NCI-H1694 treated with DMSO at 0.1 percent for 48 hours (cell line): ENCODE data around the gene CACNB2.

Source experiments
- DNase-seq: peaks from one replicate; lab custom pipeline; 2025; lab: John Stamatoyannopoulos, UW

Gene CACNB2

GRCh38 chr10:18230794-18231193 lies 90.6 kb downstream of the CACNB2 start:
- no peak for DNase-seq

DNA sequence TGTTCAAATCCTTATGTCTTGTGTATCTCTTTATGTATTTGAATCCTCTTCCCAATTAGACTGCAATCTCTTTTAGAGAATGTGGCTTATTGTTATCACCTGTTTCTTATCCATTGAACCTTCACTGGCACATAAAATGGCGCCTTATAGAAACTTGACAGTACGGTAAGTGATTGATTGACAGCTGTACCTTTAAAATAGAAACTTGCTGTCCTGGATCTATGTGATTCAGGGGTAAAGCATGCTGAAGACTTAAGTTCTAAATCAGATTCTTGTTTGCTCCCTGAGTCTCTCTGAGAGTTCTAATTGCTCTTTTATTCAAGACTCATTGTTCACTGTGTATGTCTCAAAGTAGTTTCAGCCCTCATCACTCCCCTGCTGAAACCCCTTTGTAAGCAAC lies 91.3 kb downstream of the CACNB2 start:
- DNase-seq = no peak

DNA sequence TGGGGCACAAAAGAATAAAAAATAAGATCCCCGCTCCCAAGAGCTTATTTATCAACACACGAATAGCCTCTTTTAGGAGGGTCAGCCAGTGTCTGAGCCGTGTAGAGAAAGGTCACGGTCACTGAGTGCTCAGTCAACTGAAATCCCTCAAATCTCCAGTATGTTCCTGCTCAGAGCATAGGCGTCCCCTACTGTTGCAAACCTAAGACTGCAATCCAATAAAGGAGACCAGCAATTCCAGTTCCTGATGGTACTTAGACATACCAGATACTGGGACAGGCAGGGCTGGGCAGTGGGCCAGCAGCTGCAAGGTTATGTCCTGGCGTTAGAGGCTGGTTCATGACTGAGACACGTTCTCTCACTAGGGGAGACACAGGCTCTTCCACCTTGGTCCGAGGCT lies 93.6 kb downstream of the CACNB2 start:
- no peak for DNase-seq

- no peak for DNase-seq
Observed at GRCh38 chr10:18235477-18235876, 95.3 kb downstream of the CACNB2 start.

DNA sequence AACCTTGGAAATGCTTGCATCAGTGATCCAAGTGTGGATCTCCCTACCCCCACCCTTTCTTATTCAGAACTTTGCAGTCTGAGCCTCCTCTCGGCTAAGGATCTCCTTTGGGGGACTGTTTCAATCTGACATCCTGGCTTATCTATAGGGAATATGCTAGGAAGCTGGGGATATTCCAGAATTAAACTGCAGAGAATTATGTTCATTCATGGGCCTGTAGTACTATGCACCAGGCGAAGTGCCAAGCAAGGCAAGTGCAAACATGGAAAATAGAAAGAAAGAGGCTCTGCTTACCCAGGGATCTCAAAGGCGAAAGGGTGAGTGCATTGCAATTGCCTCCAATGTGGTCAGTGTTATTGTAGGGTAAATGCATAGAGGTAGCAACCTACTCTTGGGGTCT lies 96.5 kb downstream of the CACNB2 start:
- no peak for DNase-seq

DNA sequence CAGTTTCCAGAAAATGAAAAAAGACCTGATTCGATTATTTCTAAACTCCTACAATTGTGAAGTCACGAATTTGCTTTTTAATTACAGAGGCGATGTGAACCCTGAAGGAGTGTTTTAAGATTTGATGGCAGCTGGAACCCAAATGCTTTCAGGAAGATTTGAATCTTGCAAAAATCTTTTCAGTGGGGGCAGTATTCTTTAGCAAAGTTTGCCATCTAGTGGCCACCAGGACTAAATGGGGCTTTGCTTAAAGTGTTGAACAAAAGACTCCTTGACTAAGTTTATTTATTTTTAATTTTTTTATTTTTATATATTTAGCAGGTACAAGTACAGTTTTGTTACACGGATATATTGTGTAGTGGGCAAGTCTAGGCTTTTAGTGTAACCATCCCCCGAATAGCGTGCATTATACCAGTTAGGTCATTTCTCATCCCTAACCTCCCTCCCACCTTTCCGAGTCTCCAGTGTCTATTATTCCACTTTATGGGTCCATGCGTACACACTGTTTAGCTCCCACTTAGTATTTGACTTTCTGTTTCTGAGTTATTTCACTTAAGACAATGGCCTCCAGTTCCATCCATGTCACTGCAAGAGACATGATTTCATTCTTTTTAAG lies 98.8 kb downstream of the CACNB2 start:
- no peak for DNase-seq

- no peak for DNase-seq
Observed at GRCh38 chr10:18240185-18240882, 100.1 kb downstream of the CACNB2 start.

- DNase-seq = no peak
Observed at GRCh38 chr10:18246967-18247366, 106.7 kb downstream of the CACNB2 start.

GRCh38 chr10:18252086-18252485 lies 111.9 kb downstream of the CACNB2 start:
- DNase-seq = no peak

GRCh38 chr10:18254086-18254485 lies 113.9 kb downstream of the CACNB2 start:
- no peak for DNase-seq

GRCh38 chr10:18254692-18255091 lies 114.5 kb downstream of the CACNB2 start:
- DNase-seq = no peak

DNA sequence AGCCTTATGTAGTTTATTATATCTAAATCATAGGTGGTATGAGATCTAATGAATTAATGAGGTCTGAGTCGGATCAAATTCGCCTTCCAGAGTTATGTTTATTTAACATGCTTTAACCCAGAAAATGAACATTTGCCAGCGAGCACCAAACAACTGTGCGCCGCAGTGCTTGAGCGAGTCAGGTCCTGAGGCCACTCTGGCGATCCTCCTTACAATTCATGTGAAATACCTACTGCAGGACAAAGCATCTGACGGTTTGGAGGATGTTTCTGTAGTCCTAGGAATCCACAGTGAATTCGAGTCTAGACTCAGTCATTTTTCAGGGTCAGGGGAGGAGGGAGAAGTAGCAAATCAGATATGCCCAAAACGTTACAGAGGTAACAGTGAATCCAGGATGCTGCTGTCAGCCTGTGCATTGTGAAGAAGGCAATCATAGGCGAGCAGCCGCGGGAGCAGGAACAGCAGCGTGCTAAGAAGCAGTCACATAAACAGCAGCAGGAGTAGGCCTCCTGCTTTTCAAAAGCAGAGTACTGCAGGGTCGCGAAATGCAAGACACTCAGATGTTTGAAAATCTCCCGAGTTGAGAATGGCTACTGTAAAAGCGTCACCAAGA lies 120.2 kb downstream of the CACNB2 start:
- DNase-seq = no peak

GRCh38 chr10:18261063-18261610 lies 120.9 kb downstream of the CACNB2 start:
- no peak for DNase-seq

DNA sequence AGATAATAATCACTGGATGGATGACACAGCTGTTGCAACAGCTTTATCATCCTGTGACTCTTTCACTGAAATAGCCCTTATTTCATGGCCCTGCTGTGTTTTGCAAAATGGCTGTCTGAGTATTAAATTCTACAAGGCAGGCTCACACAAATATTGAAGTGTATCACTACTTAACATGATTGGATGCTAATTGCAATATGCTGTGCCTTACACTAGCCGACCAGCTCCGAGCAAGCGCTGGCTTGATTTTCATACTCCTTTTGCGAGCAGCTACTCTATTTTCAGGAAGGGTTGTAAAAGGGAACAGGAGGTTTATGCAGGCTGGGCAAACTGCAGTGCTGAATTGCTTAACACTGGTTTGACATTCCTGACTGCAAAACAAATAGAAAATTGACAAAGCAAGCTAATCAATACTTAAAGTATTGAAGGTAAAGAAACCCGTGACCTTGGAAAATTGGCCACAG lies 121.6 kb downstream of the CACNB2 start:
- no peak for DNase-seq

DNA sequence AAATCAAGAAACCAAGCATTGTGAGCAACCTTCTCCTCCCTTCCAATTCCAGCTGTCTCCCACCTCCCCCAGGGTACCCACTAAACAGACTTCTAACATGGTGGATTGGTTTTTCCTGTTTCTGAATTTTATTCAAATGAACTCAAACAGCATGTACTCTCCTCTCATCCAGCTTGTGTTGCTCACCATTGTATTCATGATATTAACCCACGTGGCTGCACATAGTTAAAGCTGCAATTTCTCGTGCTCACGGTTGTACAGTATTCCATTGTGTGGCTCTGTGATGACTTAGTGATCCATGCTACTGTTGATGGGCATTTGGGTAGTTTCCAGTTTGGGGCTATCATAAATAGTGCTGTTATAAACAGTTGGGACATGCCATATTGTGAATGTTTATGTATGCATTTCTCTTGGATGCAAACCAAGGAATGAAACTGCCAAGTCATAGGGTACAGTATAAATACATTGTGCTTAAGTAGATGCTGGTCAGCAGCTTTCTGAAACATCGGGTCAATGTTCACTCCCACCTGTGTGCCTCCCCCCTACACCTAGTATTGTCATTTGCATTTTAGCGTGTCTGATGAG lies 124.3 kb downstream of the CACNB2 start:
- no peak for DNase-seq

GRCh38 chr10:18268005-18268404 lies 127.8 kb downstream of the CACNB2 start:
- no peak for DNase-seq

DNA sequence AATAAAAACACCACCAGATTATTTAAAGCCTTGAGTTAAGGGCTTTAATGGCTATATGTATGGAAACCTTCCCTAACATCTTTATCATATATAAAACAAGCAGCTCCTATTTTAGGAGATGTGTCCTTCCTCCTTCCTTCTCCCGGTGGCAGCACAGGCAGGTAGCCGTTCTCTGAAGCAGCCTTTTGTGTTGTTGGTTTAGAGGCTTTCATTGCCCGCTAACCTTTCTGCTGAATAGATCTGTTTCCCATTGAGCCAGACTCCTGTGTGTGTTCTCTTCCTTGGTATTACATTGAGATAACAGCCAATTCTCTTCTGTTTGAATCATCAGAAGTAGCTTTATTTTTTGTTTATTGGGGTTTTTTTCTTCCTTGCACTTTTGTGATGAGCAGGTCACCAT lies 131.3 kb downstream of the CACNB2 start:
- no peak for DNase-seq

- DNase-seq = no peak
Observed at GRCh38 chr10:18273039-18273438, 132.8 kb downstream of the CACNB2 start.

DNA sequence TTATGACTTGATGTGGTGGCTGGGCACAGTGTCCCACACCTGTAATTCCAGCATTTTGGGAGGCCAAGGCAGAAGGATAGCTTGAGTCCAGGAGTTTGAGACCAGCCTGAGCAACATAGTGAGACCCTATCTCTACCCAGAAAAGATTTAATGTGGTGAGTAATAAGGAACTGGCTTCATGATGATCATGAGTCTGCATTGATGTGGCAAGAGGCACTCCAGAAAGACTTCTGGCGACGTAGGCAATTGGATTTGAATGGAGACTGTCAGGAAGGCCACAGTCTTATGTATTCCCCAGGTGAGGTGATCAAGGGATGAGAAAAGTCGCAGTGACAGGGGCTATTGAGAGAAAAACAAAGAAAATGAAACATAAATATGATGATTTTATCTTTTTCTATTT lies 138.0 kb downstream of the CACNB2 start:
- no peak for DNase-seq

GRCh38 chr10:18279173-18279572 lies 138.9 kb downstream of the CACNB2 start:
- no peak for DNase-seq

GRCh38 chr10:18282094-18282493 lies 141.9 kb downstream of the CACNB2 start:
- DNase-seq = no peak

GRCh38 chr10:18290651-18291313 lies 150.6 kb downstream of the CACNB2 start:
- no peak for DNase-seq
